ENCODE data around the gene PDLIM5. TPM values are rescaled to one million over a fixed set of nuclear protein-coding genes. Genes with fewer than 3 reads are reported as not detected.
A peak's percentile ranks its signal among the peaks of the same experiment; 100 is the strongest.

The PDLIM5 gene
- total RNA-seq, 1 donor from 2014 or later = 71.0 TPM

GRCh38 chr4:94610145-94610544 lies 158.4 kb downstream of the PDLIM5 start:
- no peak for TF ChIP-seq CTCF (conservative IDR thresholded peaks at IDR 0.05)
- no peak overlapping the region for H3K27ac Mint-ChIP-seq (ENCODE audit: unreplicated experiment)
- no peaks in the 10 kb centered on the region for H3K27me3 Mint-ChIP-seq (ENCODE audit: low read depth)
- DNase-seq (ENCODE audit: low read depth, low spot score) = no peak
- H3K4me3 Mint-ChIP-seq = no peak overlapping the region
- H3K4me1 Mint-ChIP-seq = peaks cover 3% of the 10 kb centered on the region
- no peaks in the 10 kb centered on the region for H3K36me3 Mint-ChIP-seq (ENCODE audit: low read depth)
- no peaks in the 10 kb centered on the region for H3K9me3 Mint-ChIP-seq

- H3K27ac Mint-ChIP-seq (ENCODE audit: unreplicated experiment) = no peak overlapping the region
- H3K4me3 Mint-ChIP-seq = no peak overlapping the region
- H3K36me3 Mint-ChIP-seq (ENCODE audit: low read depth) = peaks cover 2% of the 10 kb centered on the region
These were observed 161.5 kb downstream of the PDLIM5 start for GRCh38 chr4:94613248-94613647.

GRCh38 chr4:94615451-94615850 lies 163.7 kb downstream of the PDLIM5 start:
- DNase-seq (ENCODE audit: low read depth, low spot score) = no peak
- no peaks in the 10 kb centered on the region for H3K4me1 Mint-ChIP-seq
- TF ChIP-seq CTCF (conservative IDR thresholded peaks at IDR 0.05) = no peak
- no peaks in the 10 kb centered on the region for H3K9me3 Mint-ChIP-seq
- no peaks in the 10 kb centered on the region for H3K27me3 Mint-ChIP-seq (ENCODE audit: low read depth)
- H3K36me3 Mint-ChIP-seq (ENCODE audit: low read depth) = peaks cover 5% of the 10 kb centered on the region
- no peak overlapping the region for H3K4me3 Mint-ChIP-seq
- H3K27ac Mint-ChIP-seq (ENCODE audit: unreplicated experiment) = no peak overlapping the region

More at GRCh38 chr4:94613248-94613647, 161.5 kb downstream of the PDLIM5 start:
- no peaks in the 10 kb centered on the region for H3K9me3 Mint-ChIP-seq
- DNase-seq (ENCODE audit: low read depth, low spot score) = no peak
- H3K27me3 Mint-ChIP-seq (ENCODE audit: low read depth) = no peaks in the 10 kb centered on the region
- no peaks in the 10 kb centered on the region for H3K4me1 Mint-ChIP-seq
- no peak for TF ChIP-seq CTCF (conservative IDR thresholded peaks at IDR 0.05)

- peak; percentile 94 for TF ChIP-seq CTCF (conservative IDR thresholded peaks at IDR 0.05)
- Mint-ChIP-seq H3K9me3 (no peaks in the 10 kb centered on the region), H3K27ac (ENCODE audit: unreplicated experiment) (no peak overlapping the region), H3K27me3 (ENCODE audit: low read depth) (no peaks in the 10 kb centered on the region), H3K4me3 (no peak overlapping the region), H3K4me1 (peaks cover 4% of the 10 kb centered on the region), H3K36me3 (ENCODE audit: low read depth) (peaks cover 5% of the 10 kb centered on the region)
- peak; percentile 51 for DNase-seq (ENCODE audit: low read depth, low spot score)
These were observed 169.8 kb downstream of the PDLIM5 start for GRCh38 chr4:94621491-94622080.

GRCh38 chr4:94623126-94623911 lies 171.6 kb downstream of the PDLIM5 start:
- Mint-ChIP-seq H3K27ac (ENCODE audit: unreplicated experiment) (peak overlapping the region; percentile 2), H3K27me3 (ENCODE audit: low read depth) (no peaks in the 10 kb centered on the region), H3K4me1 (peaks cover 4% of the 10 kb centered on the region), H3K4me3 (no peak overlapping the region), H3K36me3 (ENCODE audit: low read depth) (peaks cover 3% of the 10 kb centered on the region), H3K9me3 (no peaks in the 10 kb centered on the region)
- TF ChIP-seq CTCF (conservative IDR thresholded peaks at IDR 0.05) = no peak
- DNase-seq (ENCODE audit: low read depth, low spot score) = no peak

Data from neural crest cell (in vitro differentiated cells).